ENCODE results near the gene DLD. TPM values are rescaled to one million over a fixed set of nuclear protein-coding genes. Genes with fewer than 3 reads are reported as not detected.

DLD gene
- total and polyA plus RNA-seq, 2 of the 13 experiments (the other 11 are each of a cell fraction or from before 2014, with no cell fraction given) = 56.8 to 95.2 TPM

- TF ChIP-seq, protein P1, sequence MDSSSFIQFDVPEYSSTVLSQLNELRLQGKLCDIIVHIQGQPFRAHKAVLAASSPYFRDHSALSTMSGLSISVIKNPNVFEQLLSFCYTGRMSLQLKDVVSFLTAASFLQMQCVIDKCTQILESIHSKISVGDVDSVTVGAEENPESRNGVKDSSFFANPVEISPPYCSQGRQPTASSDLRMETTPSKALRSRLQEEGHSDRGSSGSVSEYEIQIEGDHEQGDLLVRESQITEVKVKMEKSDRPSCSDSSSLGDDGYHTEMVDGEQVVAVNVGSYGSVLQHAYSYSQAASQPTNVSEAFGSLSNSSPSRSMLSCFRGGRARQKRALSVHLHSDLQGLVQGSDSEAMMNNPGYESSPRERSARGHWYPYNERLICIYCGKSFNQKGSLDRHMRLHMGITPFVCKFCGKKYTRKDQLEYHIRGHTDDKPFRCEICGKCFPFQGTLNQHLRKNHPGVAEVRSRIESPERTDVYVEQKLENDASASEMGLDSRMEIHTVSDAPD (CRISPR knock-in tag; IDR thresholded peaks at IDR 0.05) = peak; percentile 39; the same call in 1 of the 2 replicates
- TF ChIP-seq ZNF296 (CRISPR knock-in tag; conservative IDR thresholded peaks at IDR 0.05) (0 out of 2 replicates have a peak, but pooled peaks have one; percentile 43), E2F1 (CRISPR knock-in tag; IDR thresholded peaks at IDR 0.05) (no peak), POGZ (CRISPR knock-in tag; IDR thresholded peaks at IDR 0.05) (peak; percentile 83), ZNF772 (CRISPR knock-in tag; IDR thresholded peaks at IDR 0.05) (0 out of 2 replicates have a peak, but pooled peaks have one; percentile 57), ZFP90 (CRISPR knock-in tag; IDR thresholded peaks at IDR 0.05; ENCODE audit: borderline replicate concordance) (peak; percentile 44; the same call in 1 of the 2 replicates), YEATS2 (CRISPR knock-in tag; IDR thresholded peaks at IDR 0.05; ENCODE audit: borderline replicate concordance) (peak; percentile 88; the same call in 1 of the 2 replicates), MIER3 (CRISPR knock-in tag; IDR thresholded peaks at IDR 0.05; ENCODE audit: borderline replicate concordance) (peak; percentile 68; the same call in 1 of the 2 replicates), ZNF83 (CRISPR knock-in tag; IDR thresholded peaks at IDR 0.05; ENCODE audit: borderline replicate concordance) (peak; percentile 52; the same call in 1 of the 2 replicates), HDAC6 (IDR thresholded peaks at IDR 0.05; ENCODE audit: low read depth, low read length) (no peak), AKAP8 (CRISPR knock-in tag; IDR thresholded peaks at IDR 0.05) (0 out of 2 replicates have a peak, but pooled peaks have one; percentile 55), ZNF639 (CRISPR knock-in tag; conservative IDR thresholded peaks at IDR 0.05) (peak; percentile 69; the same call in 1 of the 2 replicates), PCBP1 (IDR thresholded peaks at IDR 0.05; ENCODE audit: borderline replicate concordance, low read depth, low read length) (peak; percentile 69; the same call in 1 of the 2 replicates), BRCA1 (CRISPR knock-in tag; IDR thresholded peaks at IDR 0.05) (peak; percentile 66; the same call in 1 of the 2 replicates), TOPORS (CRISPR knock-in tag; IDR thresholded peaks at IDR 0.05) (peak; percentile 38; the same call in 1 of the 2 replicates), SALL1 (CRISPR knock-in tag; IDR thresholded peaks at IDR 0.05) (peak; percentile 88), AHR (CRISPR knock-in tag; IDR thresholded peaks at IDR 0.05) (peak; percentile 82)
- TF ChIP-seq, protein P2, sequence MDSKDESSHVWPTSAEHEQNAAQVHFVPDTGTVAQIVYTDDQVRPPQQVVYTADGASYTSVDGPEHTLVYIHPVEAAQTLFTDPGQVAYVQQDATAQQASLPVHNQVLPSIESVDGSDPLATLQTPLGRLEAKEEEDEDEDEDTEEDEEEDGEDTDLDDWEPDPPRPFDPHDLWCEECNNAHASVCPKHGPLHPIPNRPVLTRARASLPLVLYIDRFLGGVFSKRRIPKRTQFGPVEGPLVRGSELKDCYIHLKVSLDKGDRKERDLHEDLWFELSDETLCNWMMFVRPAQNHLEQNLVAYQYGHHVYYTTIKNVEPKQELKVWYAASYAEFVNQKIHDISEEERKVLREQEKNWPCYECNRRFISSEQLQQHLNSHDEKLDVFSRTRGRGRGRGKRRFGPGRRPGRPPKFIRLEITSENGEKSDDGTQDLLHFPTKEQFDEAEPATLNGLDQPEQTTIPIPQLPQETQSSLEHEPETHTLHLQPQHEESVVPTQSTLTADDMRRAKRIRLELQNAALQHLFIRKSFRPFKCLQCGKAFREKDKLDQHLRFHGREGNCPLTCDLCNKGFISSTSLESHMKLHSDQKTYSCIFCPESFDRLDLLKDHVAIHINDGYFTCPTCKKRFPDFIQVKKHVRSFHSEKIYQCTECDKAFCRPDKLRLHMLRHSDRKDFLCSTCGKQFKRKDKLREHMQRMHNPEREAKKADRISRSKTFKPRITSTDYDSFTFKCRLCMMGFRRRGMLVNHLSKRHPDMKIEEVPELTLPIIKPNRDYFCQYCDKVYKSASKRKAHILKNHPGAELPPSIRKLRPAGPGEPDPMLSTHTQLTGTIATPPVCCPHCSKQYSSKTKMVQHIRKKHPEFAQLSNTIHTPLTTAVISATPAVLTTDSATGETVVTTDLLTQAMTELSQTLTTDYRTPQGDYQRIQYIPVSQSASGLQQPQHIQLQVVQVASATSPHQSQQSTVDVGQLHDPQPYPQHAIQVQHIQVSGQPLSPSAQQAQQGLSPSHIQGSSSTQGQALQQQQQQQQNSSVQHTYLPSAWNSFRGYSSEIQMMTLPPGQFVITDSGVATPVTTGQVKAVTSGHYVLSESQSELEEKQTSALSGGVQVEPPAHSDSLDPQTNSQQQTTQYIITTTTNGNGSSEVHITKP (CRISPR knock-in tag; IDR thresholded peaks at IDR 0.05; ENCODE audit: low read depth) = peak; percentile 70; the same call in 1 of the 2 replicates
- TF ChIP-seq, protein P3, sequence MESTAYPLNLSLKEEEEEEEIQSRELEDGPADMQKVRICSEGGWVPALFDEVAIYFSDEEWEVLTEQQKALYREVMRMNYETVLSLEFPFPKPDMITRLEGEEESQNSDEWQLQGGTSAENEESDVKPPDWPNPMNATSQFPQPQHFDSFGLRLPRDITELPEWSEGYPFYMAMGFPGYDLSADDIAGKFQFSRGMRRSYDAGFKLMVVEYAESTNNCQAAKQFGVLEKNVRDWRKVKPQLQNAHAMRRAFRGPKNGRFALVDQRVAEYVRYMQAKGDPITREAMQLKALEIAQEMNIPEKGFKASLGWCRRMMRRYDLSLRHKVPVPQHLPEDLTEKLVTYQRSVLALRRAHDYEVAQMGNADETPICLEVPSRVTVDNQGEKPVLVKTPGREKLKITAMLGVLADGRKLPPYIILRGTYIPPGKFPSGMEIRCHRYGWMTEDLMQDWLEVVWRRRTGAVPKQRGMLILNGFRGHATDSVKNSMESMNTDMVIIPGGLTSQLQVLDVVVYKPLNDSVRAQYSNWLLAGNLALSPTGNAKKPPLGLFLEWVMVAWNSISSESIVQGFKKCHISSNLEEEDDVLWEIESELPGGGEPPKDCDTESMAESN (CRISPR knock-in tag; conservative IDR thresholded peaks at IDR 0.05) = 0 out of 2 replicates have a peak, but pooled peaks have one; percentile 53
Measured at GRCh38 chr7:107890962-107891635, at the start of gene DLD (continued).

All from HepG2 (cell line).